HG02610 (cell line): Measurements from ENCODE around the gene PIP5KL1.
"Not testable (repeated sequence)": the region's sequence is repeated elsewhere in the genome, so short reads cannot be mapped to it uniquely, and the experiment has no call there.

Experiments used
- ATAC-seq: cut with Tn5 transposase; IDR thresholded peaks from one replicate; pipeline ENCODE4 v1.9.1; 2021; ENCODE audit warnings: mild to moderate bottlenecking, moderate library complexity; ENCODE audit not compliant: unreplicated experiment

PIP5KL1 gene

DNA sequence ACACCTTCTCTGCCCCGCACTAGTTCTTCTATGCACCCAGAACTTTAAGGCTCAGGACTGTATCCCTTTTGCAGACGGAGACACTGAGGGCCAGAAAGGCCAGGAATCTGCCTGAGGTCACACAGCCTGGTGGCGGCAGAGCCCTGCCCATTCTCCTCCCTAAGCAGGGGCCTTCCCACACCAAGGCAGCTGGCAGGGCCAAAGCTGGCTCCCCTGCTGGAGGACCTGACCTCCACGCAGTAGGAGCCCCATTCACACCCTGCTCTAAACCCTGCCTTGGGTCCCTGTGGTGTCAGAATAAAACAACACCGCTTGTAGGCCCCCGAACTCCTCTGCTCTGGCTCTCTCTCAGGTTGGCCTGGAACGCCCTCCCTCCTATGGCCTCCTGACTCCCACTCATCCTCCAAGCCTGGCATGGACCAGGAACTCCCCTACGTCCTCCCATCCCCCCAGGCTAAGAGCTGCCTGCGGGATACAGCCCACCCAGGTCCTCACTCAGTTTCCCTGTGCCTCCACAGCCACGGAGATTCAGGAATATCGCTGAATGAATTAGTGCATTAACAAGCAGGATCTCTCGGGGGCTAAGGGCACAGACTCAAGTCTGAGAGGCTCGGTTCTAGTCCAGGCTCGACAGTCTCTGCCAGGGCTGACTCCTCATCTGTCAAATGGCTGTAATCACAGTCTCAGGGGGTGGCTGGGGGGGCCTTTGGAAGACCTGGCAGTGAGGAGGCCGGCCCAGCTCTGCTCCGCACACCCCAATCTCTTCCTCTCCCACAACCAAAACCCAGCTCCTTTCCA is 34.0 kb downstream of the PIP5KL1 start:
- no peak for ATAC-seq

DNA sequence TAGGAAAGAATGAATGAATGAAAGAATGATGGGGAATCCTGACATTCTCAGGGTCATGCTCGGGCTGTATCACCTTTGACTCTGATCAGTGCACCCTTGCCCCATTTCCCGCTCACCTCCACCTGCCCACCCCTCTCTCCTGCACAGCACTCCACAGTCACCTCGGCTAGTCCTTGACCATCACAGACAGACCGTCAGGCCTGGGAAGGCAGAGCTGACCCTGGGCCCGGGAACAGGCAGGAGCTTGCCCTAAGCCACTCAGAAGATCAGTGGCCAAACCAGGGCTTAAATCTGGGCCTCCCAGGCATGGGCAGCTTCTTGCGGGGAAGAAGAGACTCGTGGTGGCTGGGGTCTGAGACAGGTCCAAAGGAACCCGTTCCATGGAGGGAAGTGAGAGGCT is 34.8 kb downstream of the PIP5KL1 start:
- ATAC-seq: no peak

DNA sequence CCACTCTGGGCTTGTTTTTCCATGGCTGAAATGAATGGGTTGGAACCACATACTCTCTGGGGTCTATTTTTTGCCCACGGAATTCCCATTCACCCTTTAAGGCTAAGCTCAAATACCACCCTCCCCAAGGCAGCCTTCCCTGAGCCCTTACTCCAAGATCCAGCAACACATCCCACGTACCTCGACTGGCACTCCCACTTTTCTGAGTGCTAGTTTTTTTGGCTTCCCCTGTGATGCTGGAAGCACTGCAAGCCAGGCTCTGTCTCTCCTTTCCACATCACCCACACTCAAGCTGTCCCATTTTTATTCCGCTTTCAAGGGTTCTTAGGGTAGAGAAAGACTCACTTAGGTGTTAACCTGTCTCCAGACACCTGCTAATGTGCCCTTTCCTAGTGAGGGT is 37.2 kb downstream of the PIP5KL1 start:
- no peak for ATAC-seq

GRCh38 chr9:127892831-127893230 is 37.7 kb downstream of the PIP5KL1 start:
- no peak for ATAC-seq

GRCh38 chr9:127890053-127890452 is 40.5 kb downstream of the PIP5KL1 start:
- ATAC-seq: no peak

DNA sequence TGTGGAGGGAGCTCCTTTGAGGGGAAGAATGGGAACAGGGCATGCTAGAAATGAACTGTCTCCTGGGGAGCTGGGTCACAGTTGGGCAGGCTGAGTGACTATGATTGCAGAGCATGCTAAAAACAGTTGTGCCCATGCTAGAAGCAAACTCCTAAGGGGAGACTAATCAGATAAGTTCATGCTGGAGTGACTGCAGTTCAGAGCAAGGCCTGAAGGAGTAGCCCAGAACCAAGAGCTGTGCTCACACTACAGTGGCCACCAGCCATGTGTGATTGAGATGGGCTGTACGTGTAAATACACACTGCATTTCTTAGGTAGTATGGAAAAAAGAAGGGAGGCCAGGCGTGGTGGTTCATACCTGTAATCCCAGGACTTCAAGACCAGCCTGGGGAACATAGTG is 42.8 kb downstream of the PIP5KL1 start:
- ATAC-seq: no peak

DNA sequence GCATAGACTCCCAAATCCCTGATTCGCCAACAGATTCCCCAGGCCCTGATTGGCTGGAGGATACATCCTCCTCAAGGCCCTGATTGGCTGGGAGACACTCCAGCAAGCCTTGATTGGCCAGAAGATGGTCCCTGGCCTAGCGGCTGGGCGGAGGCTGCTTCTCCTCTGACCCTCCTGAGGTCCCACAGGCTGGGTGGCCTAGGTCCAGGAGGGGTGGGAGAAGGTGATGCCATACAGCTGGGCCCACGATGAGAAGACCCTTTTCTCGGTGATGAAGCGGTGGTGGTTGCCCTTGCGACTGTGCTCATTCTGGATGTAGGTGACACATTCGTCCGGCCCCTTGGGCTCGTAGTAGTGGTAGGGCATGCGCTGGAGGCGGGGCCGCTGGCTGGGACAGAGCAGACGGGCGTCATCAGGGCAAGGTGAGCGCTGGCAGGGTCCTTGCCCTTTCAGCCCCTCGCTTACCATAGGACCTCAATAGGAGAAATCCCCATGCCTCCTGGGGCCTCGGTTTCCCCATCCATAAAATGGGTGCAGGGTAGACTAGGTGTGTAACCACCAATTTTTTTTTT is 44.1 kb downstream of the PIP5KL1 start:
- ATAC-seq: no peak

DNA sequence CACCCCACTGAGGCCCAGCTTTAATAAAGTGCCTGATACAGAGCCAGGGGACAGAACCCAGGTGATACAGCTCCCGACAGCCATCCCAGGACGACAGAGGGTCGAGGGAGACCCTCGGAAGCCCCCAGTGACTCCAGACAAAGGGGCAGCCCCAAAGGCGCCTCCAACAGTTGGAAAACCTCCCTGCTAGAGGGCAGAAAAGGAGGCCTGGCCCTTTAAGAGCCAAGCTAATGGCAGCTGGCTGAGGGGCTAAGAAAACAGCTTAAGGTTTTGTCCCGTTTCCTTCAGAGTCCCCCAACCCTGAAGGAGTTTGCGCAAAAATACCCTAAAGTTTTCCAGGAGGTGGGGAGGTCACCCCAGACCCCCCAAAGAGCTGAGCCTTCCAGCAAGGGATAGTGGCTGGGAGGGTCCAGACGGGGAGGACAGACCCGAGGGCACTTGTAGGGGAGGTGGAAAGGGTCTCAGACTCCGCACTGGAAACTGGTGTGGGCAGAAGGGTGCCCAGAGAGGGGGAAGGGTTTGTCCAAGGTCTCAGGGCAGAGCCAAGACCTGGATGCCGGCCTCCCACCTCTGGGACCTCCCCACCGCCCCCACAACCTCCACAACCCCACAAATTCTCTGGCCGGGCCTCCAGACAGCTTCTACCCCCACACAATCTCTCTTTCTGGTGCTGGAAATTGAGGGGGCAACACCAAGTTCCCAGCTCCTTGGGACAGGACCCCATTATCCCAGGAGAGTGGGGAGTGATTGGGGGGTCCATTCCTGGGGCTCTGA is 44.9 kb downstream of the PIP5KL1 start:
- no peak for ATAC-seq

DNA sequence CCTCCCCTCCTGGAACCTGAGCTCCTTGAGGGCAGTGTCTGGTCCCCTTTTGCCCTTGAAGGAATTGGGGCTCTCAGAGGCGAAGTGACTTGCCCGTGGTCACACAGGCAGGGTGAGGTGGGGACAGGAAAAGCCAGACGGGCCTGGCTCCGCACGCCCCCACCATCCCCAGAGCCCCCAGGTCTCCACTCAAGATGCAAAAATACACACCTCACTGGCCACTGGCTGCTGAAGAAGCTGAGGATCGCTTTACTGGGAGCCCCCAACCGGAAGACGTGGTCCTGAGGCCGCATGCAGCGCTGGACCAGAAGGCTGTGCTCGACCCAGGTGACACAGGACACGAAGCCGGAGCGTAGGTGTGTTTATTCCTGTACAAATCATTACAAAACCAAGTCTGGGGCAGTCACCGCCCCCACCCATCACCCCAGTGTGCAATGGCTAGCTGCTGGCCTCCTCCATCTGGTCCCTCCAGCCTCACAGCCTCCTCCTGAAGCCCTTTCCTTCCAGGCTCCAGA is 45.5 kb downstream of the PIP5KL1 start:
- ATAC-seq: no peak

DNA sequence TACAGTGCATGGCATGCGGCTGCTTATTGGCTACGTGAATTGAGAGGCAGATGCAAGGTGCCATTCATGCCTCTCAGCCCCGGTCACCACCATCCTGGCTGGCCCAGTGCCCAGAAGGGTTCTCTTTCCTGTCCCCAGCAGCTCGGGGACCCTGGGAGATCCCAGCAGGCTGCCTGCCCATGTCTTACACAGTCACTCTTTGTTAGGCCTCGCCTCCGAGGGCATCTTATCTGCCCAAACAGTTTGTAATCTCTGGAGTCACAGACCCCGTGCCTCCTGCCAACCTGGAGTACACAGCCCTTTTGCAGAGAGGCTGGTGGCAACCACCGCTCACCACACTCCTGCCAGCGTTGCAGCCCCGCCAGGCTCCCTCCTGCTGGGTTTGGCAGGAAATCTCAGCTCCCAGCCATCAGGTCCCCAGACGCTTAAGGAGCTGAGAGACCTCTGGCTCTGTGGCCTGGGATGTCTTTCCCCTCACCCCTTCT is 46.1 kb downstream of the PIP5KL1 start:
- no peak for ATAC-seq

DNA sequence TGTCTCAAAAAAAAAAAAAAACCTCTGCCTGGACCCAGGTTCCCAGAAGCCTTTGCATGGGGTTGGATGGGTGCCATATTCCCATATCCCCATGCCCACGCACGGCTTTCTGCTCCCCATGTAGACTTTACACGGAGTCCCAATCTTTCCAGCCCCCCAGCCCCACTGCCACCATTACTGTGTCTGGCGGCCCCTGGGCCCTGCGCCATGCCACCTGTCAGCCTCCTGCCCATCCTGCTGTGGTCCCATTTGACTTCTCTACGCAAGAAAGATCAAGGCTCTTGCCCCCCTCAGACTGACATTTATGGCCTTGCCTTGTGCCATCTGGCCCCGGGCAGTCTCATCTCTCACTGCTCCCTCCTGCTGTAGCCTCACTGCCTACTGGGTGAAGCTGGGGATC is 46.6 kb downstream of the PIP5KL1 start:
- no peak for ATAC-seq

- not testable (repeated sequence) for ATAC-seq
Measured at GRCh38 chr9:127881715-127882114, 48.9 kb downstream of the PIP5KL1 start.

DNA sequence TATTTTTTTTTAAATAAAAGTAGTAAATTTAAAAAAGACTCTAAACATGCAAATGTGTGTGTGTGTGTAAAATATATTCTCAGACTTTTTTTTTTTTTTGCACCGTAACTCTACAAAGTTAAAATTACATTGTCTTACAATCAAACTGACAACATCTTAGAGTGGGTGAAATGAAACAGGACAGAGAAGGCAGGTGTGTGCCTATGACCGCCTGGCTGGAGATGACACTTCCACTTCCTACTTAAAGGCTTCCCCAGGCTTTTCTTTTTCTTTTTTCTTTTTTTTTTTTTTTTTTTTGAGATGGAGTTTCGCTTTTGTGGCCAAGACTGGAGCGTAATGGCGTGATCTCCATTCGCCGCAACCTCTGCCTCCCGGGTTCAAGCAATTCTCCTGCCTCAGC is 50.4 kb downstream of the PIP5KL1 start:
- ATAC-seq: no peak

DNA sequence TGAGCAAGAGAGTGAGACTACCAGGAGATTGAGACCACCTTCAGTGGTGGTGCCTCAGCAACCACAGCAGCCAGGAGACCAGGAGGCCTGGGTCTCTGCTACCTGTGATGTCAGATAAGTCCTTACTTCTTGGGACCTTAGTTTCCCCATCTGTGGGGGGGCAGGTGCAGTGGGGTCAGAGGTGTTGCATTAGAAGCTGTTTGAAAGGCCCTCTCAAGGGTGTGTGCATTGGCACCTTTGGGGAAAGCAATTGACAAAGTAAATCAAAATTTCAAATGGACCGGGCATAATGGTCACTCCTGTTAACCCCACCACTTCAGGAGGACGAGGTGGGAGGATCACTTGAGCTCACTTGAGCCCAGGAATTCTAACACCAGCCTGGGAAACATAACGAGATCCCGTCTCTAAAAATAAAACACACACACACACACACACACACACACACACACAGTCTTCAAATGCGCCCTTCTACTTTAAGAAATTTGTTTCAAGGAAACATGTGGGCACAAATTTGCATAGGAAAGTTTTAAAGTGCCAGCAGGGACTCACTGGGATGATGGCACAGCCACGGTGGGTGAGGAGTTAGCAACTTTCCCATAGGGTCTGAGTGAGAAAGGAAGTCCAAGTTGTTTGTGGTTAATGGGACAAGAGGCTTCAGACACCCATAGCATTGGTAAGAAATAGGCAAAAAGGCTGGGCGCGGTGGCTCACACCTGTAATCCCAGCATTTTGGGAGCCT is 51.8 kb downstream of the PIP5KL1 start:
- ATAC-seq: no peak

DNA sequence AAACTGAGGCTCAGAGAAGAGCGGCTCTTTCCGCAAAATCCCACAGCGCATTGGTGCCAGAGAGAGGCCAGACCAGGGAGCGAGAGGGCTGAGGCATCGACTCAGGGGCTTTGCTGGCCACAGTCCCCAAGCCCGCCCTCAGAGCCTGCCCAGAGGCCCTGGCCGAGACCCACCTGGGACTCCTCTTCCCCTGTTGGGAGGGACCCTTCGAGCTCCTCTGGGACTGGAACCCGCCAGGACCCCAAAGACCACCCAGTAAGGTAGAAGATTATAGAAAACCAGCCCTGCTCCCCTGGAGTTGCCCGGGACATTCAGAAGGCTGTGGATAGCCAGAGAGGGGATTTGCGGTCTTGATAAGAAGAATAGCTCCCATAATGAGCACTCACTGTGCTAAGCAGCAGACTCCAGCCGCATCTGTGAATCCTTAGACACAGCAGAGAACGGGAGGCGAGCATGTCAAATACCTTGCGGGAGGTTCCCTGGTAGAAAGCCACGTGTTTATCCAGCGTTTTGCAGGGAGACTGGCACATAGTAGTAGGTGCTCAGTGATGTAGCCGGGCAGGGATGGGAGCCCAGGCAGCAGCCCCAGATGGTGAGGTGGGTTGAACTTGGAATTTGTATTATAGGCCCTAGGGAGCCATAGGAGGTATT is 52.5 kb downstream of the PIP5KL1 start:
- ATAC-seq: no peak

- no peak for ATAC-seq
Measured at GRCh38 chr9:127877566-127877998, 53.0 kb downstream of the PIP5KL1 start, which contains the start of gene AK1. AK1 (minus strand) TSS chr9:127877675; CDS start chr9:127874617, 3,058 bp downstream.

GRCh38 chr9:127876764-127877562 is 53.6 kb downstream of the PIP5KL1 start:
- ATAC-seq: no peak

DNA sequence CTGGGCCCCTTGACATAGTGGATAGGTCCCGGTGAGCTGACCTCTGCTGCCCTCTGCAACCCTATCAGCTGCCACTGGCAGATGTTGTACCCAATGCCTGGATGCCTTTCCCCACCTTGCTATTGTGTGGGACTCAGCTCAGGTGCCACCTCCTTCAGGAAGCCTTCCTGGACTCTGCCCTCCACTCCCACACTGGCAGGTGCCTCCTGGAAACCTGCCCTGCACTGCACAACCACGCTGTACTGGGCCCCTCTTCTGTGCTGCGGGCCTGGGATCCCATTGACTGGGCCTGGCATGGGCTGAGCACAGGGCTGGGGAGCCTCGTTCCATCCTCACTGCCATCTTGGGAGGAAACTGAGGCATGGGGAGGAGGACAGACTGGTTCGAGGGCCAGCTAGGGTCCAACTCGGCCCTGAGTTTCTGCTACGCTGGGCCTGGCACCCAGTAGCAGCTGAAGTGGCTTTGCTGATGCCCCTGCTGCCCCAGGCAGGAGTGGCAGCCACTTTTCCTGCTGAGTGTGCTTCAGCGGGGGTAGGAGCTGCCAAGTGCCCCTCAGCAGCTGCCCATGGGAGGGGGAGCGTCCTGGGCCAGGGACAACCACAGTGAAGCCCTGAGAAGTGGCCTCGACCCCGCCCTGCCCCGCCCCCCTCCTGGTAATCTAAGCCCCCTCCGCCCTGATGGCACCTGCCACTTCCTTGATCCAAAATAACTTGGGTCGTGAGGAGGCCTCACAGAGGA is 54.4 kb downstream of the PIP5KL1 start:
- ATAC-seq: no peak
